Stimulated activated CD8-positive, alpha-beta memory T cell treated with anti-CD3 and anti-CD28 coated beads, Interleukin-7, amount 100 ng/mL, for 24 hours (primary cell): ENCODE measurements around the gene RHOH.
"Not testable (repeated sequence)": the region's sequence is repeated elsewhere in the genome, so short reads cannot be mapped to it uniquely, and the experiment has no call there.

Source experiments
- DNase-seq: peaks from one replicate; pipeline ENCODE4 v3.0.0-alpha.2; 2020; ENCODE audit warnings: low read depth

Gene RHOH, protein sequence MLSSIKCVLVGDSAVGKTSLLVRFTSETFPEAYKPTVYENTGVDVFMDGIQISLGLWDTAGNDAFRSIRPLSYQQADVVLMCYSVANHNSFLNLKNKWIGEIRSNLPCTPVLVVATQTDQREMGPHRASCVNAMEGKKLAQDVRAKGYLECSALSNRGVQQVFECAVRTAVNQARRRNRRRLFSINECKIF

DNA sequence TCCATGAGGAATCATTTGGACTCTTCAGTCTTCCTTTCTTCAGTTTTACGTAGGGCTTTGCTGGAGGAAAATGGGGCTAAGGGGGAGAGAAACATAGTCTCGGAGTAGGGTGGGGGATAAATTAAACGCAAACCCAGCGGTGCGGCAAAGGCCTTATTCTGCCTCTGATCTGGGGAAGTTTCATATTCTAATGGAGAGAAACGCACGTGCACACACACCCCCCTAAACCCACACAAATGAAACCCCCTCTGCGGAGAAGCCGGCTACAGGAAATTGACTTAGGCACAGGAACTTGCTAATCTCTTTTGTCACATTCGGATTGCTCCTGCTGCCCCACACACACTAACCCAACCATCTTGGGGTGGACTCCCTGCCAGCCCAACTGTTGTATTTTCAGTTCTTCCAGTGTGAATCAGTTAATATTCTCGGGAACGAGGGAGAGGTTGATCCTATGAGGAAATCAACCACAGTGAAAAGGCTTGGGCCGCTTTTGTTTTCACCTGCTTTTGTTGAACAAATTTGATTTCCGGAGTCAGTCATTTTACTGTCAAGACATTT is at the start of gene RHOH:
Gene RHOH (plus strand): TSS at position 308 of the 558 bp plus-strand sequence. CDS start 46,356 bp downstream, outside the sequence.
- DNase-seq, result peak; percentile 43

DNA sequence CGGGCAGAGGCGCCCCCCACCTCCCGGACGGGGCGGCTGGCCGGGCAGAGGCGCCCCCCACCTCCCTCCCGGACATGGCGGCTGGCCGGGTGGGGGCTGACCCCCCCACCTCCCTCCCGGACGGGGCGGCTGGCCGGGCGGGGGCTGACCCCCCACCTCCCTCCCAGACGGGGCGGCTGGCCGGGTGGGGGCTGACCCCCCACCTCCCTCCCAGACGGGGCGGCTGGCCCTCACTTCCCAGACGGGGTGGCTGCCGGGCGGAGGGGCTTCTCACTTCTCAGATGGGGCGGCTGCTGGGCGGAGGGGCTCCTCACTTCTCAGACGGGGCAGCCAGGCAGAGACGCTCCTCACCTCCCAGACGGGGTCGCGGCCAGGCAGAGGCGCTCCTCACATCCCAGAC is 49.3 kb upstream of the RHOH start:
- DNase-seq, result not testable (repeated sequence)

DNA sequence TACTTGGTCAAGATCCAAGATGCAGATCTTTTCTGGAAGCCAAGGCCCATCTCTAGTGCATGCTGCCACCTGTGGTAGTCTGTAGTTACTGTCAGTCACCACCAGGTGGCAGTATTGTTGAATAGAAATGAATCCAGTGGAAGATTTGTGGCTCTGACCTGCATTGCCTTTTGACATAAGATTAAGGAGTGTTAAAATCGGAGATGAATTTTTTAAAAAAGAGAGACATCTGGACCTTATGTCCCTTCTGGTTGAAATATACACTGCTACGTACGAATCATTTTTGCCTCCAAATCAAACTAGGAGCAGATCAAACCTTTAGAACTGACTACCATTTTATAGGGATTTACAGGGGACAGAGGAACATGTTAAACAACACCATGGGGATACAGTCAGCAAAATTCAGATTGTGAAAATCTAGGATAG is 46.9 kb upstream of the RHOH start:
- peak; percentile 13 for DNase-seq

DNA sequence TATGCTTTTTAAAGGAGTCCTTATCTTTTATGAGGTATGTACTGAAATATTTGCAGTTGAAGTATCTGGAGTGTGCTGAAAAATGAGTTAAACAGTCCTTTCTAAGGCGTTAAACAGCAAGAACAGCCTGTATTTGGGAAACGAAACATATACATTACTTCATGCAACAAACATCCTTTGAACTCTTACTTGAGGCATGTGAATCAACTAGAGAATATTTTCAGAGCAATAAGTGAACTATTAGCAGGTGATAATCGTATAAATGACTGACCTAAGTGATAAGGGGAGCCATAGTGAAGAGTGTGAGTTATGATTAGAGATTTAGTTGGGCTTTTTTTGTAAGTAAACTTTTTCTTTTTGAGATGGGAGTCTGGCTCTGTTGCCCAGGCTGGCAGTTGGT is 45.9 kb upstream of the RHOH start:
- no peak for DNase-seq

DNA sequence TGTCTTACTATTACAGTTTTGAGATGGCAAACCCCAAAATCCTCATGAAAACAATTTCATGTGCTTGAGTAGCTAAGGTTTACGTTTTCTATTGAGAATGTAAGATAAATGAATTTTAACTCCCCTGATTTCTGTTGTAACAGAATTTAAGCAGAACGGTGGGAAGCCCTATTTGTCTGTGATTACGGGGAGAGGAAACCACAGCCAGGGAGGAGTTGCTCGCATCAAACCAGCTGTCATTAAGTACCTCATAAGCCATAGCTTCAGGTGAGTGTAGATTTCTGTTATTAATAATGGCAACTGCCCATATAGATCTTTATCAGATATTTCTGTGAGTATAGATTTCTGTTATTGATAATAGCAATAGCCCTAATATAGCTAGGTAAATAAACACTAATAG is 44.2 kb upstream of the RHOH start:
- no peak for DNase-seq

DNA sequence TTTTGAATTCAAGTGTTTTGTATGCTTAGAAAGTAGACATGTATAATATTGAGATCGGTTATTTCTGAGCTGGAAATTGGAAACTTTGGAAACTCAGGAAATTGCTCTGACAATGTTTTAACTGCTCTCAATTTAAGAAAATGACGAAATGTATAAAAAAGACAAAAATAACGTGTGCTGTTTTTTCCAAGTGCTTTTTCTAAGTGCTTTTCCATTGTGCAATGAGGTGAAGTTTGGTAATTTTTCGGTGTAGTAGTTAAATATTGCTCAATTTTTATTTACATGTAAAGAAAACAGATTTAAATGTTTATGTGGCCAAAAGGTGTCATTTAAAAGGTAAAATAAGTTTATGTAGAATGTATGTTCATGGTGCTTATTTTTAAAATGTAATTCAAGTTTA is 39.4 kb upstream of the RHOH start:
- DNase-seq, result no peak

DNA sequence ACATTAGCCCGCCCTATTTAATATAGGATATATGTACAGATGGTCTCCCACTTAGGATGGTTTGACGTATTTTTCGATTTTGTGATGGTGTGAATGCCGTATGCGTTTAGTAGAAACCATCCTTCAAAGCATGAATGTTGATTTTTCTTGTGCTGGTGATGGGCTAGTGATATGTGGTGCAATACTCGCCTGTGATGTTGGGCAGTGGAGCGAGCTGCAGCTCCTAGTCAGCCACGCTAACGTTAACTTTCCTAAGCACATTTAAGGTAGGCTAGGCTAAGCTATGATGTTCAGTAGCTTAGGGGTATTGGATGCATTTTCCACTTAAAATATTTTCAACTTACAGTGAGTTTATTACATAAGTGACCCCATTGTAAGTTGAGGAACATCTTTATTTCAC is 36.6 kb upstream of the RHOH start:
- no peak for DNase-seq

DNA sequence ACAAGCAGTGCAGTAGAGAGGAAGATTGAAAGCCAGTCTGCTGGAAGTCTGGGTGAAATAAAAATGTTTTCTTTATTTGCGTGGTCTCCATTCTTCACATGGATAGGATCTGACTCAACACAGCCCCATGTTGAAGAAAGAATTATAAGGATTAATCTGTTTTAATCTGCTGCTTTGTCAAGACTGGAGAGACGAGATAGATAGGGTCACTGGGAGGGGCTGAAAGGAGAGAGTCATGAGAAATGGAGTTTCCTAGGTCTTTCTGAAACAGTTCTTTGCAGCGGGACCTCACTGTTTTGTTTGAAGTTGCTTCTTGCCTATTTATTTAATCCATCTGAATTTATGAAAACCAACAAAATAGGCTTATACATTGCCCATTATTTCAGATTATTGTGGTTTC is 32.4 kb upstream of the RHOH start:
- no peak for DNase-seq

DNA sequence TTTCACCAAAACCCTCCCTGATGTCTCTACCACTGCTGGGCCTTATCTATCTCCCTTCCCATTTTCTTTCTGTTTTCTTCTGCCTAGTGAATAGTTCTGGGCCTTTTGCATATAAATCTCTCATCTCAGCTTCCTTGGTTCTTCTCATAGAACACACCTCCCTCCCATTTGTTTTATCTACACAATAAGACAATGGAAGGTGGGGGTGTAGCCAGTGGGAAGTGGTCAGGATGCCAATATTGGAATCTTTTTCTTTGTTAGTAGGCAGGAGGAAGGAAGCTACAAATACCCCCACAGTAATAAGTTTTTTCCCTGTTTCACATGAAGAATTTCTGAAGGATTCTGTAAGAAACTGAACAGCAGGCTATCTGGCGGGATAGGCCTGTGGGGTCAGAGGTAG is 30.9 kb upstream of the RHOH start:
- no peak for DNase-seq

DNA sequence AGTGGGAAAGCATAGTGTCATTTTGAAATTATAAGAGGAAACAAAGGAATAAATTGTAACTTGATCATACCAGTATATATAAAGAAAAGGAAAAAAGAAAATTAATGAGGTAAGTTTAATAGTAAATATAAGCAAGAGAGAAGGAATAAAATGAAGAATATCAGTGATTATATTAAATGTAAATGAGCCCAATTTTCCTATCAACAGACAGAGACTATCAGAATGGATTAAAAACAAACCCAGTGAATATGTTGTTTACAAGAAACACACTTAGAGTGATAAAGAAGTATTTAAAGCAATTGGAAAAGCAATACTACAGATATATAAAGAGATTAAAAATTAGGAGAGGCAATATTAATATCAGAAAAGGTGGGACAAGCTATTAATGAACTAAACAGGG is 28.8 kb upstream of the RHOH start:
- DNase-seq, result no peak

DNA sequence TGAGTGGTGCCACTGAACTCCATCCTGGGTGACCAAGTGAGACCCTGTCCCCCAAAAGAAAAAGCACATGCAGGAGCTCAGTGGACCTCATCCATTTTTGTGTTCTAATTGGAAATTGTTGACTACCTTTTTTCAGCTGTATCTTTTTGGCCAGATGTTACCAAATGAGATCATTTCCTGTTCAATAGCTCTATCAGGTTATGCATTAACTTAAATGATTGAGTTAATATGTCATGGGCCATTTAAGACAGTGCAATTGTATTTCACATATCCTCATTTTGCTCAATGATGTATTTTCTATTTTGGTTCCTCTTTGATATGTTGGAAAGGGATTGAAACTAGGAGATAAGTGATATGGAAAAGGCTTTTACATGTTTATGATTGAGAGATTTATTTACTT is 26.2 kb upstream of the RHOH start:
- DNase-seq, result no peak

DNA sequence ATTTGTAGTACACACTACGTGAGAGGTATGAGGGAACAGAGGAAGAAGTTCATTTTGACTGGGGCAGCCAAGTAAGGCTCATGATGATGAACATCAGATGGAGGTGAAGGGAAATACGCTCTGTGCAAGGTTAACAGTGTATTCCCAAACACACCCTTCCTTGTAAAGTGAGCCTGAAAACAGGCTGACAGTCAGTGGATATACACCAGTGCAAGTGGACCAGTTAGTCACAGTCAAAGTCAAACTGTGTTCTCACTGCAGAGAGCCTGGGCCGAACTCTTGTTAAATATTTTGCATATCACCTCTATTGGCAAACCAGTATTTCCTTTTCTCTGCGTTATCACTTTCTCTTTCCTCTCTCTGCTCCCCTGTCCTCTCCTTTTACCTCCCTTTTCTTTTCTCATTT is 23.4 kb upstream of the RHOH start:
- DNase-seq, result no peak

DNA sequence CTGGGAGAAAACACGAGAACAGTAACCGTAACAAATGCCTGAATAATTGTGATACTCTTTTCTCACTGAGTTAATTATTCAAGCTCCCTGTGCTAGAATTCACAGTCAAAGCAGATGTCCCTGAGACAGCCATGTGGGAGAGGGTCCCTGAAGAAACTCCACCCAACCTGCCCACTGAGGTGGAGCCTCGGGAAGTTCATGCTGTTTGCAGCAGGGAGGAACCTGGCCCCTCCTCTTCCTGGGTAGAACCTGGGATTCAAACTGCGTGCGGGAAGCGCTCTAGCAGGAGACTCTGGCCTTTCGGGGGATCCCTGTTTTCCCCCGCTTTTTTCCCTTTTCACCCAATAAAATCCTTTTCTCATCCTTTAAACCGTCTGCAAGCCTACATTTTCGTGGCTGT is 20.2 kb upstream of the RHOH start:
- DNase-seq, result no peak

DNA sequence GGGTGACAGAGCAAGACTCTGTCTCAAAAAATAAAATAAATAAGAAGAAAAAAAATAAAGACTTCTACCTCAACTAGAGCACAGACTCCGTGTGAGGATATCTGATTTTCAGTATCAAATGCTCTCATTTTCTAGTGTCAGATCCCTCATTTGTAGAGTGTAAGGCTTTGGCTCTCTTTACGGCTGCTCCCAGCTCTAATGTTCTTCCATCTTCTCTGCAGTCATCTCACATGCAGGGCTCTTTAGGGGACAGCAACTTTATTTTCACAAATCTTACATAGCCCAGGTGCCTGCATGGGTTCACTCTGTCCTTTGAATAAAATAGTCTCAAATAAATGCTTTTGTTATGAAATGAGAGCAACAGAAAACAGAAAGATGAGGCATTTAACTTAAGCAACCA is 19.2 kb upstream of the RHOH start:
- no peak for DNase-seq

DNA sequence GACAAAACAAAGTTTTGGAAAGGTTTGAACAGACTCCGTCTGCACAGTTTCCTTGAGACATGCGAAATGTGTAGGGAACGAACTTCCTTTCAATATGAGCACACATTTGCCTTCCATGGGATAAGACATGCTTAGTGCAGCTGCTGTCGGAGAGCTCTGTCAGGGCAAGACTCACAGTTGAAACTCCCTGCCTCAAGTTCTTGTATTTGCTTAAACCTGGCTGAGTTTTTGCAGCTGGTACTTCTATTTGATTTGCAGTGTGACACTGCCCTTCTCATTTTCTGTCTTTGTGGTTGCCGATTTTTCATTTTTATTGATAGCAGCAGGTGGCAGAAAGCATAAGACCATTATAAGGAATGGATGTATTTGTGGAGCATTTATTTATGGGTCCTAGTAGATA is 18.2 kb upstream of the RHOH start:
- no peak for DNase-seq

DNA sequence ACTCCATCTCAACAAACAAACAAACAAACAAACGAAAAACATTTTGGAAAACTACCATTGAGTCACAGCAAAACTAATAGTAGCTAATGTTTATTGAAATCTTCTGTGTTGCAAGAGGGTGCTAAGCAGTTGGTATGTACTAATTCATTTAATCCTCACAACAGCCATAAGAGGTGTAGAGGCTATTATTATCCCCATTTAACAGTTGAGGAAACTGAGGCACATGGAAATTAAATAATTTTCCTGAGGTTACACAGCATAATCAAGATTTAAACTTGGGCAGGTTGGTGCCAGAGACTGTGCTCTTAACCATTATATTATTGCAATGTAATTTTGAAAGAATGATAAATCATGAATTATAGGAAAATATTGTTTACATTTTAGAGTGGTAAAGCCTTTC is 17.5 kb upstream of the RHOH start:
- no peak for DNase-seq

DNA sequence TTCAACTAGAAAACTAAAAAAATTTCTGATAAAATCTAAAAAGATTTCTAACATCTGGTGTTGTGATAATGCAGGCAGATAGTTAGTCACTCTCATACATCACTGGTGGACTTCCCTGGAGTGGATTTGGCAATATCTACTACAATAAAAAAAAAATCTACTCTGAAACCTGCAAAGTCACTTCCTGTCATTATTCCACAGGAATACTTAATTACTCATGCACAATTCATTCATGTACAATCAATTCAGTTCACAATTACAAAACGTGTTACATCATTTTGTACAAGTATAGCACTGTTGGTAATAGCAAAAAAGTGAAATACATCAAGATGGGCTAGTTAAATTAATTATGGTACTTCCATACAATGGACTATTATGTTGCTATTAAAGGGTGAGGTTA is 16.5 kb upstream of the RHOH start:
- no peak for DNase-seq

DNA sequence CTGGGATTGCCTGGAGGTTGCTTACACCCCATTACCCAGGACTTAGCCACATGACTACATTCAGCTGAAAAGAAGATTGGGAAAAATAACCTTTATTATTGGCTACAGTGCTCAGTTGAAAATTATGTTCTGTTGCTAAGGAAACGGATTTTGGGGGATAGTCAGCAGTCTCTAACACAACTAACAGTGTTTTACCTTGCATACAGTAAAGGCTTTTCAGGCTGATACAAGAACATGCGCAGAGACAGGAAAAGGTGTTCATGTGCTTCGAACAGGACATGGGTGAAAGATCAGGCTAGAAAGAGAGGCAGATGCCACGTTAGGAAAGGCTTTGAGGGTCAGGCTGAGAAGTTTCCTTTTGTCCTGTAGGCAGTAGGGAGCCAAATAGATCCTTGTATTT is 14.8 kb upstream of the RHOH start:
- DNase-seq, result no peak

DNA sequence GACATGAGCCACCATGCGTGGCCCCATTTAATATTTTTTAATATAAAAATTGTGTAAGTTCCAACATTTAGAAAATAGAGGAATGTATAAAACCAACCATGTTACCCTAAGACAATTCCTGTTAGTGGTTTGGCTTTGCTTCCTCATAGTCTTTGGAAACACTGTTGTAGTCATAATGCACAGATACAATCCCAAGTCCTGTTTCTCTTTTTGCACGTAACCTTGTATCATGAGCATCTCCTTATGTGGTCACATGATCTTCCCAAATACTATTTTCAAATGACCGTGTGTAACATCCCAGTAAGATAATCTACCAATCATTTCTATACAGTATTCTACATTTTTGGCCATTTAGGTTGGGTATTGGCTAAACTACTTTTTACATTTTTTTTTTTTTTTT is 13.9 kb upstream of the RHOH start:
- no peak for DNase-seq

DNA sequence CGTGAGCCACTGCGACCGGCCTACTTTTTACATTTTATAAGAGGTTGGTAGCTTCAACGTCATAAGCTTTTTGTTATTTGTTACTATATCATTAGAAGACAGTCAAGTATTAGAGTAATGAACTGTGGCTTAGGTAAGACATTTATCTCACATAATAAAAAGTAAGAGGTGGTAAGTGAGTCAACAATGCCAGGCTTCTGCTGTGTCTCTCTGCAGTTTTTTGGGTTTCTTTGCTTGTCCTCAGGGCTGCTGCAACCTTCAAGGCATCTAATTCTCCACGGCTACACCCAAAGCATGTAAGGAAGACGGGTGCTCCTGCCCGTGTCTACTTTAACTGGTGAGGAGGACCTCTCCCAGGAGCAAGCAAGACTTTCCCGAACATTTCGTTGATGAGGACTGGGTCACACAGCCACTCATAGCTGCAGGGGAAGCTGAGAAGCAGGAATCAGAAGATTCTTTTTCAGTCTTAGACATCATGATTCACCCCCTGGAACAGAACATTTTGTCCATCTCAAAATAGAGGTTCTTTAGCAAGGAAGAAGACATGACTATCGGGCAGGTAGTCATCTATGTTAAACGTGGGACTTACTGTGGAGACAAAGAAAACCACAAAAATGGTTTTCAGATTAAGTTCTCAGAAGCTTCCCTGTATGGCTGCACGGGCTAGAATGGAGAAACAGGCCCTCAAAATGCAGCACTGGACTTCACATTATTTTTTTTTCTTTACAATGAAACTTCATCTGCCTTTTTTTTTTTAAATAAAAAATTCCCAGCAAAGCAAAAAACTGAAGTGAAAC is 13.0 kb upstream of the RHOH start:
- no peak for DNase-seq

DNA sequence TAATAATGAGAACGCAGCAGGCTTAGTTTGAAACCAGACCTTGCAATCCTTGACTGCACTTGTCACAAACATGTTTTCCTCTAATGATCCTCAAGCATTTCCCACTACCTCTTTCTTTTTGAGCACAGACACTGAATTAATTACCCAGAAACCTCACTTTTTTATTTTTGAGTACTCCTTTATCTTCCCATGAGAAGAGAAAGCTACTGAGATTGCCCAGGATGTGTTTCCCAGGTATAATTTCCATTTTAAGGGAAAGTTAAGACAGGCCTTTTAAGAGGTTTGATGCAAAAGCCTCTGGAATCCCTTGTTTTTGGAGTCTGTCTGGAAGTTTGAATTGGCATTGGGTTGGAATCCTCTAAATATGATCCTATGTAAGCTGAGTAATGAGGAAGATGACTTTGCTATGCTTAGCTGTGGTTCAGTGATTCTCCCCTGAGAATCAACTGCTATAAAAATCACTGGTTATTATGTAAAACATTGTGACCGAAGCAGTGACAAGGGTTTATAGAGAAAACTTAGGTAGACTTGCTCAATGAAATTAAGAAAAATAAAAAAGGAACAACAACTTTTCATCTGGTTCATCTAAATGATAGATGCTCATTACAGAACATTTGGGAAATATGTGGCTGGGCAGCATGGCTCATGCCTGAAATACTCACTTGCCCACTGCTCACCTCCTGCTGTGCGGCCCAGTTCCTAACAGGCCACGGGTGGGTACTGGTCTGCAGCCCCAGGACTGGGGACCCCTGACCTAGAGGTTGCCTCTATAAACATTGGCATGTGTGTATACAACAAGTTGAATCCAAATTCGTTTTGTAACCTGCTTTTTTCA is 10.8 kb upstream of the RHOH start:
- no peak for DNase-seq

DNA sequence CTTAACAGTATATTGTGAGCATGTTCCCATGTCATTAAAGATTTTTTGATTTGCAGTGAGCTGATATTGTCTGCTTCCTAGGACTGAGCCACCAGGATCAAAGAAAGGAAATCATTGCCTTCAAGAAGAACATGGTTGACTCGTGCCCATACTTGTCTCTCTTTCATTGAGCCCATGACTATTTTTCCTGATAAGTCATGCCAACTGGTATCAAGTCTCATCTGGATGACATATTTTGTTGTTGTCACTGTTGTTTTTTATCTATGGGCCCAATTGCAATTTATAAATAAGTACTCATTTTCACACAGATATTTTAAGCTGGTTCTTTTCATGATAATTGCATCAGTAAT is 10.2 kb upstream of the RHOH start:
- DNase-seq, result no peak

DNA sequence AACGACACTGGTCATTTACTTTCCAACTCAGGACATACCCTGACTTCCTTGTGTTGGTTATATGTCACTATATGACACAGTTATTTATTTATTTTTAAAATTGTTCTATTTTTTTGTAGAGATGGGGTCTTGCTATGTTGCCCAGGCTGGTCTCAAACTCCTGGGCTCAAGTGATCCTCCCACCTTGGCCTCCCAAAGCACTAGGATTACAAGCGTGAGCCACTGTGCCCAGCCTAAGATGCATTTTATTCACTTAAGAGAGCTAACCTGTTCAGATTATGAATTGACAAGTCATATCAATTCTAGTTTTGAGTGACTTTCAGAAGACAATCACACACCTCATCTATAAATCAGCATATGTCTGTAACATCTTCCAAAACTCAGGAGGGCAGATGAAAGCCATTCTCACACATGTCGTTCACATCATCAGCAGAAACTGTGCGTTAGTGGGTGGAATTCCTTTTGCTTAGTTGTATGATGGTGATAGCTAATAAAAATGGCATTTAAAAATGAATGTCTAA is 9.4 kb upstream of the RHOH start:
- DNase-seq, result no peak
